NCI-H69 (cell line): ENCODE results near the gene ZDHHC23.

Source experiments
- DNase-seq: peaks from one replicate; lab custom pipeline; 2025; lab: John Stamatoyannopoulos, UW

ZDHHC23 gene

GRCh38 chr3:113947372-113948014 lies at the start of gene ZDHHC23:
Gene ZDHHC23 (plus strand): TSS chr3:113948013. CDS start chr3:113948803, 790 bp downstream.
- DNase-seq: peak; percentile 80

- no peak for DNase-seq
Observed at GRCh38 chr3:113898892-113899291, 48.9 kb upstream of the ZDHHC23 start.

- no peak for DNase-seq
Observed at GRCh38 chr3:113906568-113907140, 41.2 kb upstream of the ZDHHC23 start.

GRCh38 chr3:113908133-113908532 lies 39.7 kb upstream of the ZDHHC23 start:
- no peak for DNase-seq

GRCh38 chr3:113910966-113911365 lies 36.8 kb upstream of the ZDHHC23 start:
- no peak for DNase-seq

GRCh38 chr3:113912552-113913236 lies 35.1 kb upstream of the ZDHHC23 start:
- peak; percentile 66 for DNase-seq

- DNase-seq: no peak
Observed at GRCh38 chr3:113914646-113915045, 33.2 kb upstream of the ZDHHC23 start.

- no peak for DNase-seq
Observed at GRCh38 chr3:113927556-113927955, 20.3 kb upstream of the ZDHHC23 start.

- no peak for DNase-seq
Observed at GRCh38 chr3:113946831-113947230, 982 bp upstream of the ZDHHC23 start.

GRCh38 chr3:113948015-113948917 lies 453 bp downstream of the ZDHHC23 start:
- DNase-seq: peak; percentile 59

- no peak for DNase-seq
Observed at GRCh38 chr3:113952921-113953320, 5.1 kb downstream of the ZDHHC23 start.

GRCh38 chr3:113953677-113954076 lies 5.9 kb downstream of the ZDHHC23 start:
- DNase-seq: no peak

- no peak for DNase-seq
Observed at GRCh38 chr3:113954091-113954685, 6.4 kb downstream of the ZDHHC23 start.

GRCh38 chr3:113963879-113964278 lies 16.1 kb downstream of the ZDHHC23 start:
- no peak for DNase-seq

GRCh38 chr3:113966172-113966571 lies 18.4 kb downstream of the ZDHHC23 start:
- no peak for DNase-seq

- peak; percentile 16 for DNase-seq
Observed at GRCh38 chr3:113968986-113969385, 21.2 kb downstream of the ZDHHC23 start.

- no peak for DNase-seq
Observed at GRCh38 chr3:113977822-113978221, 30.0 kb downstream of the ZDHHC23 start.

GRCh38 chr3:113979916-113980315 lies 32.1 kb downstream of the ZDHHC23 start:
- no peak for DNase-seq

- peak; percentile 1 for DNase-seq
Observed at GRCh38 chr3:113981803-113982202, 34.0 kb downstream of the ZDHHC23 start.

GRCh38 chr3:113983544-113983943 lies 35.7 kb downstream of the ZDHHC23 start:
- no peak for DNase-seq

GRCh38 chr3:113985541-113985940 lies 37.7 kb downstream of the ZDHHC23 start:
- no peak for DNase-seq

GRCh38 chr3:114005481-114005880 lies 57.7 kb downstream of the ZDHHC23 start:
- no peak for DNase-seq
